ENCODE measurements around the gene ACSM3.
"Not testable (repeated sequence)": the region's sequence is repeated elsewhere in the genome, so short reads cannot be mapped to it uniquely, and the experiment has no call there.

ACSM3 gene

GRCh38 chr16:20761175-20761574 lies 2.6 kb upstream of the ACSM3 start:
- DNase-seq = no peak

DNA sequence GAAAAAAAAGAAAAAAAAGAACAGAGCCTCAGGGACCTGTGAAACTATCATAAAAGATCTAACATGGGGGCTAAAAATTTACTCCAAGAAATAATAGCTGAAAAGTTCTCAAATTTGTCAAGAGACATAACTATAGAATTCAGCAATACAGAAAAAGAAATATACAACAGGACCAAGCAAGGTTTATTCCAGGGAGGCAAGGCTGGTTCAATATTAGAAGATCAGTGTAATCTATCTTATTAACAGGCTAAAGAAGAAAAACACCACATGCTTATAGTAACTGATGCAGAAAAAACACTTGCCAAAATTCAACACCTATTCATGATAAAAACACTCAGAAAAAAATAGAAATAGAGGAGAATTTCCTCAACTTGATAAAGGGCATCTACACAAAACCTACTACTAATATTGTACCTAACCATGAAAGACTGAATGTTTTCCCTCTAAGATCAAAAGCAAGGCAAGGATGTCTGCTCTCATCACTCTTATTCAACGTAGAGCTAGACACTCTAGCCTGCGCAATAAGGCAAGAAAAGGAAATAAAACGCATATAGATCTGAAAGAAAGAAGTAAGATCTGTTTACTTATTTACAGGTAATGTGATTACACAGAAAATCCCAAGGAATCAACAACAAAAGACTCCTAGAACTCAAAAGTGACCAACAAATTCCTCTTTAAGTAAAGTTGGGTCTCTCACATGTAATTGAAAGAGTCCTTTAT lies 1.2 kb upstream of the ACSM3 start:
- no peak for DNase-seq

DNA sequence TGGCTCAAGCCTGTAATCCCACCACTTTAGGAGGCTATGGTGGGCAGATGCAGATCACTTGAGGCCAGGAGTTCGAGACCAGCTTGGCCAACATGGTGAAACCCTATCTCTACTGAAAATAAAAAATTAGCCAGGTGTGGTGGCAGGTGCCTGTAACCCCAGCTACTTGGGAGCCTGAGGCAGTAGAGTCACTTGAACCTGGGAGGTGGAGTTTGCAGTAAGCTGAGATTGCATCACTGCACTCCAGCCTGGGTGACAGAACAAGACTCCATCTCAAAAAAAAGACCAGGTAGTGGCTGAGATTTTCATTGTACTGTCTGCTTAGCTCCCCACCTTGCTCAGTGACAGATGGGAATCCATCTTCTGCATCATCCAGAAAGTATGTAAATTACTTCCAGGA lies 634 bp downstream of the ACSM3 start:
- not testable (repeated sequence) for DNase-seq

DNA sequence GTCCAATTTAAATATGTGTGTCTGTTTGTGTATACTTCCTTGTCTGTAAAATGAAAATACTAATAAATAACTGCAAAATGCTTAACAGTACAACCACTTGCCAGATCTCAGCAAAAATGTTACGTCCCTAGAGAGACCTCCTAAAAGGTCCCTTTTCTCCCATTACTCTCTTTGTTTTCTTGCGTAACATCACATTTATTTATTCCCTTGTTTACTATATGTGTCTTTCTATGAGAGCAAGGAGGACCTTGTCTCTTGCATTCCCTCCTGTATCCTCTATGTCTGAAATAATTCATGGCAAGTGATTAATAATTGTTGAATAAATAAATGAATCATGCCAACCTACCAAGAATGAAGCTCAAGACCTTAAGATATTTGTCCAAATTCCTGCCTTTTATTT lies 1.9 kb downstream of the ACSM3 start:
- no peak for DNase-seq

- DNase-seq = no peak
Measured at GRCh38 chr16:20766294-20766693, 2.5 kb downstream of the ACSM3 start.

GRCh38 chr16:20767577-20767976 lies 3.8 kb downstream of the ACSM3 start:
- DNase-seq = no peak

DNA sequence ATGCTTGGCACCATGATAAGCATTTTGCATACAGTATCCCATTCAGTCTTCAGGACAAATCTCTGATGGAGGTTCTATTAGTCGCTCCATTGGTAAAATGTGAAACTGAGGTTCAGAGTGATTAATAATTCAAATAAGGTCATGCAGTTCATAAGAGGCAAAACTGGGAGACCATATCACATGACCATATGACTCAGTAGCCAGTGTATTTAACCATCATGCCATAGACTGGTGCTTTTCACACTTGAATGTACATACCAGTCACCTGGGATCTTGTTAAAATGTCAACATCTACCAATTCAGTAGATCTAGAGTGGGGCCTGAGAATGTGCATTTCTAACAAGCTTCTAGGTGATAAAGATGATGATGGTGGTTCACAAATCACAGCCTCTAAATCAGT lies 4.3 kb downstream of the ACSM3 start:
- DNase-seq = no peak

DNA sequence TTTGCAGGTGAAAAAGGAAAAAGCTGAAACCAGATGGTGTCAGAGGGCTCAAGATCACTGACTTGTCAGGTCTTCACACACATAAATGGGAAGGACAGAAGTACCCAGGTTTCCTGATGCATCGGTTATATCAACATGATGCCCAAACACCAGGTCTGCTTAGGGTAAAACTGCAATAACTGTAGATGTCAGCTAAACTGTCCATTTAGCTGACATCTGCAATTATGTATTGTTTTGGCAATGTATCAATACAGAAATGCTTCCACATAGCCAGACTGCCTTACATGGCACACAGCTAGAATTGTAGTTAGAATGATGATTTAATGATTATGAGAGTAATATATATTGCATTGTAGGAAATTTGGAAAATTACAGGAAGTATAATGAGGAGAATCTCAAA lies 5.0 kb downstream of the ACSM3 start:
- DNase-seq = no peak

DNA sequence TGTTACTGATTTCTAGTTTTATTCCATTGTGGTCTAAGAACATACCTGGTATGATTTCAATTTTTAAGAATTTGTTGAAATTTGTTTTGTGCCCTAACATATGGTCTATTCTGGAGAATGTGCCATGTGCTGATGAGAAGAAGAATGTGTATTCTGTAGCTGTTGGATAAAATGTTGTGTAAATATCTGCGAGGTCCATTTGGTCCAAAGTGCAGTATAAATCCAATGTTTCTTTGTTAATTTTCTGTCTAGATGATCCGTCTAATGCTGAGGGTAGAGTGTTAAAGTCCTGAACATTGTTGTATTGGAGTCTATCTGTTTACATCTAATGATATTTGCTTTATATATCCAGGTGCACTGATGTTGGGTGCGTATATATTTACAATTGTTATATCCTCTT lies 9.9 kb downstream of the ACSM3 start:
- DNase-seq = no peak

GRCh38 chr16:20774703-20775362 lies 11.0 kb downstream of the ACSM3 start:
- peak; percentile 13 for DNase-seq

GRCh38 chr16:20781697-20782096 lies 17.9 kb downstream of the ACSM3 start:
- DNase-seq = no peak

DNA sequence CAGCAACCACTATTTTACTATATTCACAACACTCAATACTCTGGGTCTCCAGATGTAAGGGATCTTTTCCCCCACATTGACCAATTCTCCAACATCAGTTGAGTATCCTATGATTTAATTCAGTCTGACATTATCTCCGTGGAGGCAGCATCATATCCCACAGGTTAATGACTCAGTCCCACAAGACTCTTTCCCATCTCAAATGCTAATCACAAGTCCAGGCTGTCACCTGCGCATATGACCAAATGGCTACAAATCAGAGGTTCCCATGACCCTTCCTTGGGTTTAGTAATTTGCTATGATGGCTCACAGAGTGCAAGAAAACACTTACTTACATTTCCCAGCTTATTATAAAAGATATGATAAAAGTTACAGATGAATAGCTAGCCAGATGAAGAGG lies 18.7 kb downstream of the ACSM3 start:
- DNase-seq = no peak

- no peak for DNase-seq
Measured at GRCh38 chr16:20784204-20784603, 20.4 kb downstream of the ACSM3 start.

- no peak for DNase-seq
Measured at GRCh38 chr16:20789130-20789529, 25.3 kb downstream of the ACSM3 start.

DNA sequence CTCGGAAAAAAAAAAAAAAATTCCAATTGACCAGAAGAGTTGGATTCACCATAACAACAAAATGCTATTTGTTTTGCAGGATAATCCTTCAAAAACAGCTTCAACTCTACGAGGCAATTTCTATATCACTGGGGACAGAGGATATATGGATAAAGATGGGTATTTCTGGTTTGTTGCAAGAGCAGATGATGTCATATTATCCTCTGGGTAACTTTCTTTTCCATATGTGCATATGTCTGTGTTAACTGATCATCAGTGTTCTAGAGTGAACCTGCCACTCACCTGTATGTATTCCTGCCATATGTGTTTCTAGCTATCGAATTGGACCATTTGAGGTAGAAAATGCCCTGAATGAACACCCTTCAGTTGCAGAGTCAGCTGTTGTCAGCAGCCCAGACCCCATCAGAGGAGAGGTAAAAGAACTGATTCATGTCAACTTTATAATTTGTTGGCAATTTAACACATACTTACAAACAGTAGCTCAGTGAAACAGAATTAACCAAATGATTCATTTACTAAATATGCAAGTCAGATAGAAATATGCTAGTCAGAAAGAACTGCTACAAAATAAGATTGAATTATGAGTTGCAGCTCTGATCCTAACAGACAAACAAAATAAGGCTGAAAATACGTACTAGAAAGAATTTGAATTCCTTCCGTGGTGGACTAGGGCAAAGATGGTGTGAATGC lies 28.3 kb downstream of the ACSM3 start:
- no peak for DNase-seq

DNA sequence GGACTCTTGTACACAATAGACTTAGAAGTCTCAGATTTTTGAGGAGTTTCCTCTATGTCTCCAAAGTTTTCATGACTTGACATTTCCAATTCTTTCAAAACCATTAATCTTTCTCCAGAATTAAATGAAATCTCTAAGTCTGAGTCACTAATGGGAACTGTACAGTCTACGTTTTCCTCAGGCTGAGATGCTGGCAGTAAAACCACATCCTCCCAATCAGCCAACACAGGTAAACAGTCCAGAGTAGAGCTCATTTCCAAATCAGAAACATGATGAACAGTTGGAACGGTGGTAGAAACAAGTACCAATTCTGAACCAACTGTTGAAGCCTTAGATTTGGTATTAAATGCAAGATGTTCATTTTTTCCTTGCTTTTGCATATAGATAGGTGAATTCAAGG lies 34.5 kb downstream of the ACSM3 start:
- no peak for DNase-seq

- DNase-seq = no peak
Measured at GRCh38 chr16:20799599-20799998, 35.8 kb downstream of the ACSM3 start.

DNA sequence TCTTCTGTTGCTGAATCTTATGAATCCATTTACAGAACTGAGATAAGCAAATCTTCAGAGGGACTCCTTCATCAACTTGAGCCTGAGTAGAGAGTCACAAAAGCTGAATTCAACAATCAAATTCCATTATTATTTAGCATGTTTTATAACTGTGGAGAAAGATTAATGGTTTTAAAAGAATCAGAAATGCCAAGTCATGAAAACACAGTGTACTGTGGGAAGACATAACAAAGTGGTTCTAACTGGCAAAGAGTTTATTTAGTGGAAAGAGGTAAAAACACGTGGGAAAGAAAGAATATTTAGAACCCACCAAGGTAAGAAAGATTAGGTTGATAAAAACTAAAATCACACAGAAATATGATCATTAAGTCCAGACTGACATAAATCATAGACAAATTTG lies 37.5 kb downstream of the ACSM3 start:
- DNase-seq = no peak

- DNase-seq = no peak
Measured at GRCh38 chr16:20803192-20803560, 39.4 kb downstream of the ACSM3 start.

- DNase-seq = no peak
Measured at GRCh38 chr16:20803561-20804214, 39.9 kb downstream of the ACSM3 start.

DNA sequence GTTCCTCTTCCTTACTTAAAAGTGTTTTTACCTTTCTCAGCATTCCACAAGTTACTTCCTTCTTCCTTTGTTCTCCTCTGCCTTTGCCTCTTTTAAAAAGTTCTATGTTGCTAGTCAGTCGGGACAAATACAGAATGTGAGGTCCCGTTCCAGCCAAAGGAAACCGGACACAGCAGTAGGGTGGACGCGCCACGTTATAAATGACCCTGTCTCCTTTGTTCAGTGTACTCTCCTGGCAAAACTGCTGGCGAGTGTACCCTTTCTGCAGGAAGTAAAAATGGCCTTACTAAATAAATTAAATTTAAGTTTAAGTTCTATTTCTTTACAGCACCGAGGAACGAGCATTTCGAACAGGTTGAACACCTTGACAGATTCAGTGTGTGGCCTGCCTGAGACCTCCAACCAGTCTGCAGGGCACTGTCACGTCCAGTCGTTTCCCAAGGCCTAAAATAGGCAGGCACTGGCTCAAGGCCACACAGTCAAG lies 41.9 kb downstream of the ACSM3 start:
- not testable (repeated sequence) for DNase-seq

- DNase-seq = peak; percentile 83
Measured at GRCh38 chr16:20806168-20807050, 42.6 kb downstream of the ACSM3 start, which contains the start of the genes ERI2 and REXO5. Gene ERI2, minus strand, starts transcription at chr16:20806472. Its CDS starts 42 bp downstream, at chr16:20806430. Gene REXO5, plus strand, starts transcription at chr16:20806527. Its CDS starts 427 bp downstream, at chr16:20806954.
